ENCODE results near the gene SPEM1. TPM values are rescaled to one million over a fixed set of nuclear protein-coding genes. Genes with fewer than 3 reads are reported as not detected.

SPEM1 gene
- total RNA-seq, 2 donors from 2014 or later: not detected

GRCh38 chr17:7407485-7408251 lies 12.5 kb upstream of the SPEM1 start, which contains the start of gene NLGN2:
Gene NLGN2 (plus strand): TSS chr17:7407845. CDS start chr17:7408256, 411 bp downstream.
- H3K4me3 ChIP-seq: no peak within 1 kb of the TSS
- H3K4me1 ChIP-seq: peaks cover 0 to 20% of the 10 kb centered on the region in 2 donors
- no peak for TF ChIP-seq CTCF (IDR thresholded peaks at IDR 0.05)
- no peaks in the 10 kb centered on the region for H3K9me3 ChIP-seq
- DNase-seq (ENCODE audit: low spot score): no peak
- no peak within 1 kb of the TSS for H3K27ac ChIP-seq
- no peaks in the 10 kb centered on the region for H3K36me3 ChIP-seq
- no peaks in the 10 kb centered on the region for H3K27me3 ChIP-seq

DNA sequence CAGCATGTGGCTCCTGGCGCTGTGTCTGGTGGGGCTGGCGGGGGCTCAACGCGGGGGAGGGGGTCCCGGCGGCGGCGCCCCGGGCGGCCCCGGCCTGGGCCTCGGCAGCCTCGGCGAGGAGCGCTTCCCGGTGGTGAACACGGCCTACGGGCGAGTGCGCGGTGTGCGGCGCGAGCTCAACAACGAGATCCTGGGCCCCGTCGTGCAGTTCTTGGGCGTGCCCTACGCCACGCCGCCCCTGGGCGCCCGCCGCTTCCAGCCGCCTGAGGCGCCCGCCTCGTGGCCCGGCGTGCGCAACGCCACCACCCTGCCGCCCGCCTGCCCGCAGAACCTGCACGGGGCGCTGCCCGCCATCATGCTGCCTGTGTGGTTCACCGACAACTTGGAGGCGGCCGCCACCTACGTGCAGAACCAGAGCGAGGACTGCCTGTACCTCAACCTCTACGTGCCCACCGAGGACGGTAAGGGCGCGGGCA lies 11.8 kb upstream of the SPEM1 start:
- Histone ChIP-seq H3K9me3 (no peaks in the 10 kb centered on the region), H3K27ac (no peak overlapping the region), H3K27me3 (no peaks in the 10 kb centered on the region), H3K4me1 (peaks cover 0 to 14% of the 10 kb centered on the region in 2 donors), H3K4me3 (no peak overlapping the region), H3K36me3 (no peaks in the 10 kb centered on the region)
- no peak for DNase-seq (ENCODE audit: low spot score)
- TF ChIP-seq CTCF (IDR thresholded peaks at IDR 0.05): no peak

- no peaks in the 10 kb centered on the region for H3K27me3 ChIP-seq
- H3K36me3 ChIP-seq: no peaks in the 10 kb centered on the region
- H3K4me3 ChIP-seq: no peak overlapping the region
- DNase-seq (ENCODE audit: low spot score): no peak
- TF ChIP-seq CTCF (IDR thresholded peaks at IDR 0.05): no peak
- no peak overlapping the region for H3K27ac ChIP-seq
- H3K4me1 ChIP-seq: peaks cover 0 to 14% of the 10 kb centered on the region in 2 donors
- H3K9me3 ChIP-seq: no peaks in the 10 kb centered on the region
Observed at GRCh38 chr17:7408863-7409262, 11.3 kb upstream of the SPEM1 start.

GRCh38 chr17:7409716-7410115 lies 10.4 kb upstream of the SPEM1 start:
- no peaks in the 10 kb centered on the region for H3K9me3 ChIP-seq
- no peaks in the 10 kb centered on the region for H3K36me3 ChIP-seq
- no peak overlapping the region for H3K27ac ChIP-seq
- TF ChIP-seq CTCF (IDR thresholded peaks at IDR 0.05): no peak
- peaks cover 0 to 14% of the 10 kb centered on the region in 2 donors for H3K4me1 ChIP-seq
- no peaks in the 10 kb centered on the region for H3K27me3 ChIP-seq
- no peak for DNase-seq (ENCODE audit: low spot score)
- H3K4me3 ChIP-seq: no peak overlapping the region

DNA sequence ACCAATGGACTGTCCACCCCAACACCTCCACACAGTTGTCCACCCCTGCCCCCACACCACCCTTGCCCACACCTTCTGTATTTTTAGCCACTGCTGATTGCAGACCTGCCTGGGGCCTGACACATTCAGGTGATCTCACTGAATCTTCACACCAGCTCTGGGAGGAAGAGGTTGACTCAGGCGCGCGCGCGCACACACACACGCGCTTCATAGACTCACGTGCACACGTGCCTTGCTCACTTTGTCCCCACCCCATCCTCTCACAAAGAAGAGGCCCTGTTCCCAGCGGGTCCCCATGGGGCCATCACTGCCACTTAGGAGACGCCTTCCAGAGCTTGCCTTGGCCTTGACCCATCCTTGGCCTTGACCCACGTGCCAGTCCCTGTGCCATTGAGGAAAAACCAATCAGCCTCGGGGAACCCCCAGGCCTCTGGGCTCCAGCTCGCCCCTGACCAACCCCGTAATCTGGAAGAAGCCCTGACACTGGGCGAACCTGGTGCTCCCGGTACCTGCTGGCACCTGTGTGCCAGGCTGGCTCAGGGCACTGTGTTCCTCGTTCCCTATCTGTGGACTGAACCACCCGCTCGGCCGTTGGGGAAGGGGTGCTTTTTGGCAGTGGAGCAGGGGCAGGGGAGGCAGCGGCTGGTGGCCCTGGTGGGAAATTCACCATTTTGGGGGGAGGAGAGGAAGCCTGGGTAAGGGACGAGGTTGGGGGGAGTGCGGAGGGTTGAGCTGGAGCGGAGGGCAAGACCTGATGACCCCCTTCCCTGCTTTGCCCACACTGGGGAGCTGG lies 9.3 kb upstream of the SPEM1 start:
- Histone ChIP-seq H3K9me3 (no peaks in the 10 kb centered on the region), H3K36me3 (peaks cover 8% of the 10 kb centered on the region), H3K4me3 (no peak overlapping the region), H3K27ac (no peak overlapping the region), H3K4me1 (peaks cover 0 to 6% of the 10 kb centered on the region in 2 donors), H3K27me3 (no peaks in the 10 kb centered on the region)
- no peak for DNase-seq (ENCODE audit: low spot score)
- no peak for TF ChIP-seq CTCF (IDR thresholded peaks at IDR 0.05)

Data from right atrium auricular region (tissue), 2 donors.